ENCODE measurements around the gene GRID2IP.

GRID2IP gene

GRCh38 chr7:6520163-6520981 is 30.9 kb downstream of the GRID2IP start:
- Mint-ChIP-seq H3K4me1 (ENCODE audit: low read depth) (peaks cover 3% of the 10 kb centered on the region), H3K9me3 (no peaks in the 10 kb centered on the region), H3K36me3 (ENCODE audit: low read depth) (no peaks in the 10 kb centered on the region), H3K27ac (no peak overlapping the region), H3K4me3 (no peak overlapping the region), H3K27me3 (ENCODE audit: low read depth) (peaks cover 8% of the 10 kb centered on the region)
- no peak for DNase-seq (ENCODE audit: low spot score)

- Mint-ChIP-seq H3K27me3 (ENCODE audit: low read depth) (peaks cover 3% of the 10 kb centered on the region), H3K4me3 (peak overlapping the region; percentile 75), H3K4me1 (ENCODE audit: low read depth) (peaks cover 3% of the 10 kb centered on the region), H3K9me3 (no peaks in the 10 kb centered on the region), H3K36me3 (ENCODE audit: low read depth) (no peaks in the 10 kb centered on the region), H3K27ac (no peak overlapping the region)
- DNase-seq (ENCODE audit: low spot score), result peak; percentile 56
These were observed 34.8 kb downstream of the GRID2IP start for GRCh38 chr7:6516387-6516983.

- no peak overlapping the region for H3K27ac Mint-ChIP-seq
- H3K9me3 Mint-ChIP-seq, result no peaks in the 10 kb centered on the region
- peaks cover 3% of the 10 kb centered on the region for H3K27me3 Mint-ChIP-seq (ENCODE audit: low read depth)
- H3K4me1 Mint-ChIP-seq (ENCODE audit: low read depth), result peaks cover 3% of the 10 kb centered on the region
- no peaks in the 10 kb centered on the region for H3K36me3 Mint-ChIP-seq (ENCODE audit: low read depth)
- no peak overlapping the region for H3K4me3 Mint-ChIP-seq
- no peak for DNase-seq (ENCODE audit: low spot score)
These were observed 37.7 kb downstream of the GRID2IP start for GRCh38 chr7:6513541-6513940.

GRCh38 chr7:6512892-6513291 is 38.4 kb downstream of the GRID2IP start:
- H3K4me1 Mint-ChIP-seq (ENCODE audit: low read depth), result peaks cover 3% of the 10 kb centered on the region
- H3K27ac Mint-ChIP-seq, result no peak overlapping the region
- peaks cover 3% of the 10 kb centered on the region for H3K27me3 Mint-ChIP-seq (ENCODE audit: low read depth)
- no peak for DNase-seq (ENCODE audit: low spot score)
- no peak overlapping the region for H3K4me3 Mint-ChIP-seq
- H3K36me3 Mint-ChIP-seq (ENCODE audit: low read depth), result no peaks in the 10 kb centered on the region
- H3K9me3 Mint-ChIP-seq, result no peaks in the 10 kb centered on the region

- DNase-seq (ENCODE audit: low spot score), result no peak
- Mint-ChIP-seq H3K27me3 (ENCODE audit: low read depth) (no peaks in the 10 kb centered on the region), H3K4me1 (ENCODE audit: low read depth) (no peaks in the 10 kb centered on the region), H3K4me3 (no peak overlapping the region), H3K9me3 (no peaks in the 10 kb centered on the region), H3K36me3 (ENCODE audit: low read depth) (no peaks in the 10 kb centered on the region), H3K27ac (no peak overlapping the region)
These were observed 40.7 kb downstream of the GRID2IP start for GRCh38 chr7:6510476-6511133.

GRCh38 chr7:6508950-6509349 is 42.3 kb downstream of the GRID2IP start:
- H3K36me3 Mint-ChIP-seq (ENCODE audit: low read depth), result no peaks in the 10 kb centered on the region
- no peak for DNase-seq (ENCODE audit: low spot score)
- no peaks in the 10 kb centered on the region for H3K4me1 Mint-ChIP-seq (ENCODE audit: low read depth)
- H3K27ac Mint-ChIP-seq, result no peak overlapping the region
- H3K9me3 Mint-ChIP-seq, result no peaks in the 10 kb centered on the region
- H3K4me3 Mint-ChIP-seq, result no peak overlapping the region
- H3K27me3 Mint-ChIP-seq (ENCODE audit: low read depth), result no peaks in the 10 kb centered on the region

GRCh38 chr7:6508539-6508938 is 42.7 kb downstream of the GRID2IP start:
- Mint-ChIP-seq H3K27me3 (ENCODE audit: low read depth) (no peaks in the 10 kb centered on the region), H3K4me3 (no peak overlapping the region), H3K36me3 (ENCODE audit: low read depth) (no peaks in the 10 kb centered on the region), H3K4me1 (ENCODE audit: low read depth) (no peaks in the 10 kb centered on the region), H3K27ac (no peak overlapping the region), H3K9me3 (no peaks in the 10 kb centered on the region)
- no peak for DNase-seq (ENCODE audit: low spot score)

GRCh38 chr7:6507906-6508305 is 43.4 kb downstream of the GRID2IP start:
- no peaks in the 10 kb centered on the region for H3K27me3 Mint-ChIP-seq (ENCODE audit: low read depth)
- DNase-seq (ENCODE audit: low spot score), result no peak
- H3K4me3 Mint-ChIP-seq, result no peak overlapping the region
- H3K27ac Mint-ChIP-seq, result no peak overlapping the region
- no peaks in the 10 kb centered on the region for H3K36me3 Mint-ChIP-seq (ENCODE audit: low read depth)
- H3K9me3 Mint-ChIP-seq, result no peaks in the 10 kb centered on the region
- no peaks in the 10 kb centered on the region for H3K4me1 Mint-ChIP-seq (ENCODE audit: low read depth)

- H3K27ac Mint-ChIP-seq, result no peak overlapping the region
- no peak for DNase-seq (ENCODE audit: low spot score)
- H3K4me3 Mint-ChIP-seq, result no peak overlapping the region
- H3K9me3 Mint-ChIP-seq, result no peaks in the 10 kb centered on the region
- no peaks in the 10 kb centered on the region for H3K27me3 Mint-ChIP-seq (ENCODE audit: low read depth)
- no peaks in the 10 kb centered on the region for H3K4me1 Mint-ChIP-seq (ENCODE audit: low read depth)
- H3K36me3 Mint-ChIP-seq (ENCODE audit: low read depth), result no peaks in the 10 kb centered on the region
These were observed 45.3 kb downstream of the GRID2IP start for GRCh38 chr7:6505685-6506559.

- Mint-ChIP-seq H3K27me3 (ENCODE audit: low read depth) (no peaks in the 10 kb centered on the region), H3K4me1 (ENCODE audit: low read depth) (no peaks in the 10 kb centered on the region), H3K27ac (no peak overlapping the region), H3K9me3 (no peaks in the 10 kb centered on the region), H3K4me3 (peak overlapping the region; percentile 91), H3K36me3 (ENCODE audit: low read depth) (no peaks in the 10 kb centered on the region)
- DNase-seq (ENCODE audit: low spot score), result no peak
These were observed 46.3 kb downstream of the GRID2IP start for GRCh38 chr7:6504996-6505395.

- H3K9me3 Mint-ChIP-seq, result no peaks in the 10 kb centered on the region
- H3K4me1 Mint-ChIP-seq (ENCODE audit: low read depth), result no peaks in the 10 kb centered on the region
- no peaks in the 10 kb centered on the region for H3K27me3 Mint-ChIP-seq (ENCODE audit: low read depth)
- no peak for DNase-seq (ENCODE audit: low spot score)
- H3K27ac Mint-ChIP-seq, result no peak overlapping the region
- H3K36me3 Mint-ChIP-seq (ENCODE audit: low read depth), result no peaks in the 10 kb centered on the region
- no peak overlapping the region for H3K4me3 Mint-ChIP-seq
These were observed 48.4 kb downstream of the GRID2IP start for GRCh38 chr7:6502886-6503285.

GRCh38 chr7:6501586-6502564 is 49.4 kb downstream of the GRID2IP start:
- Mint-ChIP-seq H3K4me1 (ENCODE audit: low read depth) (no peaks in the 10 kb centered on the region), H3K27ac (no peak overlapping the region), H3K27me3 (ENCODE audit: low read depth) (peaks cover under 1% of the 10 kb centered on the region), H3K9me3 (no peaks in the 10 kb centered on the region), H3K36me3 (ENCODE audit: low read depth) (no peaks in the 10 kb centered on the region), H3K4me3 (no peak overlapping the region)
- DNase-seq (ENCODE audit: low spot score), result no peak

GRCh38 chr7:6500691-6501090 is 50.6 kb downstream of the GRID2IP start:
- DNase-seq (ENCODE audit: low spot score), result no peak
- Mint-ChIP-seq H3K9me3 (no peaks in the 10 kb centered on the region), H3K36me3 (ENCODE audit: low read depth) (no peaks in the 10 kb centered on the region), H3K27ac (no peak overlapping the region), H3K27me3 (ENCODE audit: low read depth) (peaks cover 2% of the 10 kb centered on the region), H3K4me1 (ENCODE audit: low read depth) (no peaks in the 10 kb centered on the region), H3K4me3 (no peak overlapping the region)

Measured in T-helper 2 cell treated with Interferon-gamma antibody and Interleukin-4, amounts not matched to agents 5 μg/mL and 100 μg/mL, for 36 hours (primary cell).